DMS53 treated with DMSO at 0.1 percent for 48 hours (cell line): ENCODE results near the gene NOM1.
A peak's percentile ranks its signal among the peaks of the same experiment; 100 is the strongest.
"Not testable (repeated sequence)": the region's sequence is repeated elsewhere in the genome, so short reads cannot be mapped to it uniquely, and the experiment has no call there.

Source experiments
- DNase-seq: peaks from one replicate; lab custom pipeline; 2025; ENCODE audit not compliant: unreplicated experiment; lab: John Stamatoyannopoulos, UW

NOM1 gene

DNA sequence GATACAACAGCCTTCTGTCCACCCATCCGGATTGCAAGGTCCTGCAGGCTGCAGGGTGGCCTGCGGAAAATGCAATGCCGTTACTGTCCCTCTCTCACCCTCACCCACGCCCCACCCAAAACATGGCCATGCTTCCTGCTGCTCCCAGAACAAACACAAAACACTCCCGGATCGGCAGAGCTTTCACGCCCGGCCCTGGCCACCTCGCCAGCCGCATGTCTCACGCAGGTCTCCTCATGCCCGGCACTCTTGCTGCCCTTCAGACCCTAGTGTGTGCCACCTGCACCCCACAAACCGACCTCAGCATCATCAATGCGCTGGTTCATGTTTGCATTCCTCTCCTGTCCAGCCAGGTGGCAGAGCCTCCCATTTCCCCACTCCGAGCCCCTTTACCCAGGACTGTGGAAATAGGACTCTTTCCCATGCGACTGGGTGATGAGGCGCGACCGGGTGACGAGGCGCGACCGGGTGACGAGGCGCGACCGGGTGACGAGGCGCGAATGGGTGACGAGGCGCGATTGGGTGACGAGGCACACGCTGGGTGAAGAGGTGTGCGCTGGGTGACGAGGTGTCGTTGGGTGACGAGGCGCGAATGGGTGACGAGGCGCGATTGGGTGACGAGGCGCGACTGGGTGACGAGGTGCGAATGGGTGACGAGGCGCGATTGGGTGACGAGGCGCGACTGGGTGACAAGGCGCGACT lies 8.9 kb upstream of the NOM1 start:
- DNase-seq: no peak

DNA sequence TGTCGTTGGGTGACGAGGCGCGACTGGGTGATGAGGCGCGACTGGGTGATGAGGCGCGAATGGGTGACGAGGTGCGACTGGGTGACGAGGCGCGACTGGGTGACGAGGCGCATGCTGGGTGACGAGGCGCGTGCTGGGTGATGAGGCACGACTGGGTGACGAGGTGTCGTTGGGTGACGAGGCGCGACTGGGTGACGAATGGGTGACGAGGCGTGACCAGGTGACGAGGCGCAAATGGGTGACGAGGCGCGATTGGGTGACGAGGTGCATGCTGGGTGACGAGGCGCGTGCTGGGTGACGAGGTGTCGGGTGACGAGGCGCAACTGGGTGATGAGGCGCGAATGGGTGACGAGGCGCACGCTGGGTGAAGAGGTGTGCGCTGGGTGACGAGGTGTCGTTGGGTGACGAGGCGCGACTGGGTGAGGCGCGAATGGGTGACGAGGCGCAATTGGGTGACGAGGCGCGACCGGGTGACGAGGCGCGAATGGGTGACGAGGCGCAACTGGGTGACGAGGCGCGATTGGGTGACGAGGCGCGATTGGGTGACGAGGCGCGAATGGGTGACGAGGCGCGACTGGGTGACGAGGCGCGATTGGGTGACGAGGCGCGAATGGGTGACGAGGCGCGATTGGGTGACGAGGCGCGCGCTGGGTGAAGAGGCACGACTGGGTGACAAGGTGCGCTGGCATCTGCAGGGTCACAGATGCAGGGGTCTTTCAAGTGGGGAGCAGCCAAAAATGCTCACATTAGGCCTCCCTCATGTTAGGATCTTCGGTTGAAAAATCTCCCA lies 7.9 kb upstream of the NOM1 start:
- DNase-seq: no peak

DNA sequence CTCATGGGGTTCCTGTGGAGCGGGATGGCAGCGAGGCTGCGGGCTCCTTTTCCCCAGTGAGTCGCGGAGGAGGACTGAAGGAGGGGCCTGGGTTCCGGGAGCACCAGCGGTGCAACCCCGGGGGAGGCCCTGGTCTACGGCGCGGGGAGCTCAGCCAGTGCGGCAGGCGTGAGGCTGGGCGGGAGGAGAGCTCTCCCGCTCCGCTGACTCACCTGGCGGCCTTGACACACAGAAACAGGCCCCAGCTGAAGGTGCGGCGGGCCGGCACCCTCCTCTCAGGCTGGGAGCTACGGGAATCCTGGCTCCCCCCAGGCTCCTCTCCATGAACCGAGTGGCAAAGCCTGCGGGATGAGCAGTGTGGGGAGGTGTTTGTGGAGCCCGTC lies 6.8 kb upstream of the NOM1 start:
- DNase-seq: peak; percentile 24

DNA sequence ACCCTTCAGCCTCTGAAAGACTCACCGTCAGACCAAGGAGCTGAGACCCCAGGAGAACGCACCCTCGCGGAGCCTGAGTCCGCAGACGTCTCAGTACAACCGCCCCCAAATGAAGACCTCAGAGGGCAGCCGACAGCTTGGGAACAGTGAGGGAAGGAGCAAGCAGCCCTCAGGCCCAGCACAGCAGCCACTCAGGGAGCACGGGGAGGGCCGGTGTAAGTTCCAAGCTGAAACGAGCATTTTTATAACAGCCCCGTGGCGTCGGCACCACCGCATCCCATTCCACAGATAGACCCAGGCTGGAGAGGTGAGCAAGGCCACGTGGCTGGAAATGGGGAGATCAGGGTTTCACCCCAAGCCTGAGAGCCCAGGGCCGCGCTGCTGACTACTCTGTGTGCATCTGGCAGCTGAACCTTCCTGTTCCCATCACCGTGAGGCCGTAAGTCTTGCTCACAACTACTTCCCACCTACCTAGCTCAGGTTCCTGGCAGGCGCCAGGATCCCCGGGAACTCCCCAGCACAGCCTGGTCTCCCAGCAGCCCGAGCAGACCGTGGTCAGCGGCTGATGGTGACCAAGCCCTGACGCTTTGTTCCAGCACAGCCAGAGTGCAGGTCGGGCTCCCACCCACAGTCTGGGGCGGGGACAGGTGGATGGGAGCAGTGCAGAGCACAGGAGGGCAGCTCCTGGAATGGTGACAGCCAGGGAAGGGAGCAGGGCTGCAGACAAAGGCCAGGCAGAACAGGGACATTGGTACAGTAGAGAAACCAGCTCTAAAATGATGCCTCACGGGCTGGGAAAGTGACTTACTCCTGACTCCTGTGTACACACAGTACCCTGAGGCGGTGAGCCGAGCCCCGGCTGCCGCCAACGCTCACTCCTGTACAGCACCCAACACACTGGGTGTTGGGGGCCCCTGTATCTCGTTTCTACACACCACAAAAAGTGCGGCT lies 6.1 kb upstream of the NOM1 start:
- DNase-seq: peak; percentile 32

DNA sequence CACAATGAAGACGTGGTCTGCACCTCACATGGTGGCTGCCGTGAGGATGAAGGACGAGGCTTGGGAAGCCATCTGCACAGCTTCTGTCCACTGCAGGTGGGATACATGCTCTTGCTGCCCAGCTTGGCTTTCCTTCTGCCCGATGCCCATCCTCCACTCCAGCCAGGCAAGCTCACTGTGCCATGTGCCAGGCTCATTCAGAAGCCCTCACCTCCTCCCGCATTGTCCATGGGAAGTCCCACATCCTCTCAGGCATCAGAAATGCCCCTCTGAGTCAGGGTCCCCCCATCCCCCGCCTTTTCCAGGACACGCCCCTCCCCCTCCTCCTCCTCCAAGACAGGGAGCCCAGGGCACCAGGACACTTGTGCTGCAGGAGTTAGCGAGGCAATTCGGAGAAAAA lies 4.6 kb upstream of the NOM1 start:
- DNase-seq: no peak

DNA sequence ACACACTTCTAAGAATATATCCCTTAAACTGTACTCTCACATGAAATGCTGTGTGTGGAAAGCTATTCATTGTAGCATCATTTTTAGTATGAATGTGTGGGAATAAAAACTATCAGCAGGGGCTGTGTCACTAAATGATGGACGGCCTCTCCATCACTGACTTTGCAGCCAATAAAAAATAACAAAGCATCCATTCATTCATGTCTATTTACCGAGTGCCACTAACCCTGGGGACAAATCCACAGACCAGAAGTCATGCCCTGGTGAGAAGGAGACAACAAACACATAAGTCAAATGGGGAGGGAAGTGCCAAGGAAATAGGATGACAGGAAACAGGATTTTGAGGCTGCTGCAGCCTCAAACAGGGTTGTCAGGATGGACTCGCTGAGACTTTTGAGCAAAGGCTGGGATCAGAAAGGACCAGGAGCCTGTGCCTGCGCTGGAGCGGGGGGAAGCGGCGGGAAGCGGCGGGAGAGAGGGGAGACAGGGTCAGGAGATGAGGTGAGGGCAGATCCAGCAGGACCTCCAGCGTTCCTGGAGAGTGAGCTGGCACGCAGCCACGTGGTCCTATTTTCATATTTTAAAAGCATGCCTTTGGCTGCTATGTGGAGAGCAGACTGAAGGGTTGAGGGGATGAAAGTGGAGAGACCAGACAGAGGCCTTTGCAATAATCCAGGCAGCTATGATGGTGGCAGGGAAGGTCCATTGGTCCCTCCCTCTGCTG lies 2.2 kb upstream of the NOM1 start:
- DNase-seq: no peak

DNA sequence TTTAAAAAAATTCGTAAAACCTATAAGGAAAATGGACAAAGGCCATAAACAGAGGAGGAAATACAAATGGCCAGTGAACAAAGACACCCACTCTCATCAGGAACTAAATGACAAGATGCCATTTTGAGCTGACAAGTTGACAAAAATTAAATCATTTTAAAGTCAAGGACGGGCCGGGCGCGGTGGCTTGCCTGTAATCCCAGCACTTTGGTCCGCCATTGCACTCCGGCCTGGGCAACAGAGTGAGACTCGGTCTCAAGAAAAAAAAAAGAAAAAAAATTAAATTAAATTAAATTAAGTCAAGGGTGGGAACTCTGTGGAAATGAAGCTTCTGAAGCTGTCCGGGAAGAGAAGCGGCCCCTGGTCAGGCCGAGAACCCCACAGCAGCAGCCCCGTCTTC lies 1.2 kb upstream of the NOM1 start:
- DNase-seq: no peak

DNA sequence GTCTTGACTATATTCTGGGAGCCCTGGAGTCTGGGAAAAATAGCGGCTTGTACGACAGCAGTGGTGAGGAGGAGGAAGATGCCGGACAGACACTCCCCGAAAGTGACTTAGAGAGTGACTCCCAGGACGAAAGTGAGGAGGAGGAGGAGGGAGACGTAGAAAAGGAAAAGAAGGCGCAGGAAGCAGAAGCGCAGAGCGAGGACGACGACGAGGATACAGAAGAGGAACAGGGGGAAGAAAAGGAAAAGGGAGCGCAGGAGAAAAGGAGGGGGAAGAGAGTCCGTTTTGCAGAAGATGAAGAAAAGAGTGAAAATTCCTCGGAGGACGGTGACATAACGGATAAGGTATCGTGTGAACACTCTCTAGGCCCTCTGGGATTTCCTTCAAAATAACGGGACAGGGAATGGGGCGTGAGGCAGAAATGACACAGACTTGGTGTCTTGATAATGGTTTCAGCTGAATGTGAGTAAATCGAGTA lies 908 bp downstream of the NOM1 start:
- no peak for DNase-seq

DNA sequence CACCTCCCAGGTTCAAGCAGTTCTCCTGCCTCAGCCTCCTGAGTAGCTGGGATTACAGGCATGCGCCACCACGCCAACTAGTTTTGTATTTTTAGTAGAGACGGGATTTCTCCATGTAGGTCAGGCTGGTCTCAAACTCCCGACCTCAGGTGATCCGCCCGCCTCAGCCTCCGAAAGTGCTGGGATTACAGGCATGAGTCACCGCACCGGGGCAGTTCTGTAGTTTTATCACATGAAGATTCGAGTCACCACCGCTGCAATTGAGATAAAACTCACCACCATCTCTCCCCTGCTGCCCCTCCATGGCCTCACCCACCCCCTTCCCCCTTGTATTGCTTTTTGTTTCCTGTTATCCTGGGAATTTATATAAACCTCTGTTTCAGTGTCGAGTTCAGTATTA lies 3.7 kb downstream of the NOM1 start:
- DNase-seq: not testable (repeated sequence)

DNA sequence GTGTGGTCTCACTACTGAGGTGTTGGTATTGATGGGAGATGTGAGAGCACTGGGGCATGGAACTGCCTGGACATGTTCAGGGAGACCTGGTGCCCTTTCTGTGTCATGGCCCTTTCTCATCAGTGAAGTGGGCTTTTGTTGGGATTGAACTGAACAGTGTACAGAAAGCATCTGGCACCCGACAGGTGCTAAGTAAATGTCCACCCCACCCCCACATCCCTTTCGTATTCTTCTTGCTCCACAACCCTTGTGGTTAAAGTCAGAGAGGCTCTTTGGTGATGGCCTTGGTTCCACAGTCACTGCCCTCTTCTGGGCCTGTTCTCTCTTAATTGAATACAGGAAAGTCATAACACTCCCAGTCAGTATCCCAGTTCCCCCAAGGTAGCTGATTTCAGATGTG lies 5.4 kb downstream of the NOM1 start:
- DNase-seq: no peak

DNA sequence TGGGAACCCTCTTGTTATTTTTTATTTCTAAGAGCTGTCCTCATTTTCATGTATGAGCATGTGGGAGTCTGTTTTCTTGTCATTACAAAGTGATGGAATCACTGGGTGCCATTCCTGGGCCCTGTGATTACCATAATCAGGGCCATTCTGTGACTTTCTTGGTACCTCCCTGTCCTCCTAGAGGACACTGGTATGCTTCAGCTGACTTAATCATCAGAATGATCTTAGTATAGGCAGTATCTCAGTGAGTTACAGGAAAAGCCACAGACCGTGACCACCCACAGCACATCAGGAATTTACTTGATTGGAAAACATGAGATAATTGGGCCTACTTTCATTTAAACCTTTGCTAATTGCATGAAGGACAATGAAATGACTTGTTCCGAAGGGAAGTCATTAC lies 7.2 kb downstream of the NOM1 start:
- DNase-seq: no peak

DNA sequence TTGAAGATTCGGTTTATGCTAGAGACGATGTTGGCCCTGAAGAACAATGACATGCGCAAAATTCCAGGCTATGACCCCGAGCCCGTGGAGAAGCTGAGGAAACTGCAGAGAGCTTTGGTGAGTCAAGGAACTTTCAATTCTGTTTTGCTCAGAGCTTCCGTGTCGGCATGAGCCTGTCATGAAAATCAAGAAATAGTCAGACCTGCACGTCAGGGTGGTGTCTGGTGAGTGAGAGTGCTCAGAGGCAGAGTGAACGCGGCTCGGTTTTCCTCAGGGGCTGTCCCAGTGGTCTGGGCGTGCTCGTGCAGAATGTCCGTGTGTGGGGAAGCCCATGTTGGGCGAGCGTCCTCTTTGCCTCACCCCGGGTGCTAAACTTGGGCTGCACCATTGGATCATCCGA lies 12.6 kb downstream of the NOM1 start:
- no peak for DNase-seq

DNA sequence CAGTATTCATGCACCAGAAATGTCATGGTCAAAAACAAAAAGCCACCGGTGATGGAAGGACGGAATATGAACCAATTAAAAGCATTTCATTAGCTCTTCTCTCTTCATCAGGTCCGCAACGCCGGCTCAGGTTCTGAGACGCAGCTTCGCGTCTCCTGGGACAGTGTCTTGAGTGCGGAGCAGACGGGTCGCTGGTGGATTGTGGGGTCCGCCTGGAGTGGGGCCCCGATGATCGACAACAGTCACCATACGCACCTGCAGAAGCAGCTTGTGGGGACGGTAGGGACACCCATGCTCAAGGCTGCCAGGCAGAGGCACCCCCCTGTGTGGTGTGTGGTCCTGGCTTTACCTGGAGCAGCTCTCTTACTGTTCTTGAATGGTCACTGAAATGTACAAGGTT lies 13.4 kb downstream of the NOM1 start:
- no peak for DNase-seq

DNA sequence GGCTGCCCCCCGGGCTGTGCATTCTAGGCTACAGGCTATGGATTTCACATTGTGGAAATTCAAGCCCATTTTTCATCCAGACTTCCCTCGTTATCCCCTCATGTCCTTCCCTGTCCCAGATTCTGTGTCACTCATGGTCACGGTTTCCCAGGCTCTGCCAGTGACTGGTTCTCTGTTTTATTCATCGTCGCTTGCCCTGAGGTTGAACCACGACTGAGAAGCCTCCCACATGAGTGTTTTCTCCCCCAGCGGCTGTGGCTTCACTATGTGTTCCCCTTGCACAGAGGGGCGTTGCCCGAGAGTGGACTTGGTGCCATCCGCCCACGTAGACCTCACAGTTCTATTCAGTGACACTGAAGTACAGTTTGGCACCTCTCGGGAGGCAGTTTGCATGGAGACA lies 14.0 kb downstream of the NOM1 start:
- no peak for DNase-seq

DNA sequence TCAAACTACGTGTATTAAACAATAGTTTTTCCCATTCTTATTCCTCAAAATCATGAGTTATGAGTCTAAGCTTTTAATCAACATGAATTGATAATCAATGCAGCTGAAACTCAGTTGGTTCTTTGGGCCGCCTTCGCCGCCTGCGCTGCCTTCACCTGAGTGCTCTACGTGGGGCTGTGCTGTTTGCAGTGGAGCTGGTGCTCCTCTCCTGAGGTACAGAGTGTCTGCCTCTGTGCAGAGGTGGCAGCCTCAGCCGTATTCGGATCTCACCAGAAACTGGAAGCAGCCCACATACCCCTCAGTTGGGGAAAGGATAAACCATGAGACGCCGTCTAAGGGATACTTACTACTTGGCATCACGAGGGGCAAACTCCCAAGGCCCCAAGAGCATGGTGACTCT lies 15.5 kb downstream of the NOM1 start:
- no peak for DNase-seq

DNA sequence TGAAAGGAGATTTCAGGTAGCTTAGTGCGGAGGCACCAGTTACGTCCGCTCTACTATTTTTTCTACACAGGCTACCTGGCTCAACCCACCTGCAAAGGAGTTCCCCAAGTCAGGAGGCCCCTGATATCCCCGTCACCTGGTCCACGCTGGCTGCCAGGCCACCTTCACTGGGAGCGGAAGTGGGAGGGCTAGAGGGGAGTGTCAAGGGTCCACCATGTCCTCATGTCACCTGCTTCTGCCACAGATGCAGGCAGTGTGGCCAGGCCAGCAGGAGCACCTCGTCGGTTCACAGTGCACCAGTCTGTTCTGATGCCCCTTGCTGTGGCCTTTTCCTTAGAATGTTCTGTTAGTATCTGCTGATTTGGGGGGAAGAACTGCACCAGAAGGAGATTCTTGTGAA lies 16.9 kb downstream of the NOM1 start:
- no peak for DNase-seq

DNA sequence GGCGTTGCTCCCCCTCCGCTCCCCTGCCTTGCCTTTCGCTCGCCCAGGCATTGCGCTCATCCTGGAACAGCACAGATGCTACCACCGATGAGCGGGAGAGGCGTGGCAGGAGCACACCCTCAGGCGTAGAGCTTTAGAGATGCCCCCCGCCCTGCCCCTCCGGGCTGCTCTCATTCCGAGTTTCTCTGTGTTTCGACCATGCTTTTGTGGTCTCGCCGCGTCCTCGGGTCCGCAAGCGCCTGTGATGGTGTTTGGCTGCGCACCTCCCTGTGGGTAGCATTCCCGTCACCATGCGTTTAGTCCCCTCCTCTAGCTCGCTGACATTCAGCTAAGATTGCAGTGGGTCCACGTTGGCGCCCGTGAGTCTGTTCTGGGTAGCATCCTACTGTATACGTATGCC lies 18.7 kb downstream of the NOM1 start:
- no peak for DNase-seq

DNA sequence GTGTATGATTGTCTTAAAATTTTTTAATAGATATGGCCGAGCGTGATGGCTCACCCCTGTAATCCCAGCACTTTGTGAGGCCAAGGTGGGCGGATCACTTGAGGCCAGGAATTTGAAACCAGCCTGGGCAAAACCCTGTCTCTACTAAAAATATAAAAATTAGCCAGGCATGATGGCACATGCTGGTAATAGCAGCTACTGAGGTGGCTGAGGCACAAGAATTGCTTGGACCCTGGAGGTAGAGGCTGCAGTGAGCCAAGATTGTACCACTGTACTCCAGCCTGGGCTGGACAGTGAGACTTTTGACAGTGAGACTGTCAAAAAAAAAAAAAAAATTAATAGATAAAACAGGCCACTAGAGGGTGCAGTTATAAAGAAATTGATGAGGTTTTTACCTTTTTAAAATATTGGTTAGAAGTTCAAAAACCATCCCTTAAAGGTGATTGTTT lies 20.5 kb downstream of the NOM1 start:
- DNase-seq: peak; percentile 41

DNA sequence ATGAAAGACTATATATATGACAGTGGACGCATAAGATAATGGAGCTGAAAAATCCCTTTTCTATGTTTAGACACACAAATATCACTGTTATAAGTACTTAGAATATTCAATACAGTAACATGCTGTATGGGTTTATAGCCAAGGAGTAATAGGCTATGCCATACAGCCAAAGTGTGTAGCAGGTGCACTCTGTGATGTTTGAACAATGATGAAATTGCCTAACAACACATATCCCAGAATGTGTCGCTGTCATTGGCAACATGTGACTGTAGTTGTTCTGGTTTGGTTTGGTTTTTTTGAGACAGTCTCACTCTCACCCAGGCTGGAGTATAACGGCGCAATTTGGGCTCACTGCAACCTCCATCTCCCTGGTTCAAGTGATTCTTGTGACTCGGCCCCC lies 26.1 kb downstream of the NOM1 start:
- DNase-seq: peak; percentile 35

DNA sequence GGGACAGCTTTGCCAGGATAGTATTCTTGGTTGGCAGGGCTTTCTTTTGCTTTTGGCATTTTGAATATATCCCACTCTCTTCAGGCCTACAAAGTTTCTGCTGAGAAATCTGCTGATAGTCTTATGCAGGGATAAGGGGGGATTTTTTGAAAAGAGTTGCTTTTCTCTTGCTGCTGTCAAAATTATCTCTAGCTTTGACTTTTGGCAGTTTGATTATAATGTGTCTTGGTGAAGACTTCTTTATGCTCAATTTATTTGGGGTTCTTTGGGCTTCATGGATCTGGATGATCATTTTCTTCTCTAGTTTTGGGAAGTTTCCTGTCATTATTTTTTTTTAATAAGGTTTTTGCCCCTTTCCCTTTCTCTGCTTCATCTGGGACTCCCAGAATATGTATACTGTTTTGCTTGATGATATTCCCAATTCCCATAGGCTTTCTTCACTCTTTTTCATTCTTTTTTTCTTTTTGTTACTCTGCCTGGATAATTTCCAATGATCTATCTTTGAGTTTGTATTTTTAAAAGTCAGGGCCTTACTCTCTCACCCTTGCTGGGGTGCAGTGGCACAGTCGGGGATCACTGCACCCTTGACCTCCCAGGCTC lies 29.6 kb downstream of the NOM1 start:
- no peak for DNase-seq
